Measurements from ENCODE around the gene RNF19B. TPM values are rescaled to one million over a fixed set of nuclear protein-coding genes. Genes with fewer than 3 reads are reported as not detected.

The RNF19B gene
- total and polyA plus RNA-seq, 7 donors = 10.4 to 32.5 (median 18.8) TPM

DNA sequence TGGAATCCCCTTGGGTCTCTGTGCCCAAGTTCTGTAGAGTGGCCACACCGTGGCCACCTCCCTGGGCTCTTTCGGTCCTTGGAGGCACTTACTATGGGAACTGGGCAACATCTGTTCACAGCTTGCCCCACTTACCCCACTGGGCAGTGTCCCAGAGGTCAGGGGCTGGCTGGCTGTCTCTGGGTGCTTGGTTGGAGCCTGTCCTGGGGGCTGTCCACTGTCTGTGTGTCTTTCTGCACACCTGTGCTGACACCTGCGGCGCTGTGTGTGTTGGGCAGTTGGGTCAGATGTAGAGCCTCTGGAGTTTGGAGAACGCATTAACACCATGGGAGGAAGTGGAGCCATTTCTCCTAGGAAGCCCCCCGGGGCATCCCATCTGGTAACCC lies 62.1 kb downstream of the RNF19B start:
- peaks cover 0 to 13% (median 7%) of the 10 kb centered on the region in 3 donors for H3K27me3 ChIP-seq (ENCODE audit: insufficient read depth in 3 of 3, low read length in 2 of 3)
- no peak for ATAC-seq
- no peak for DNase-seq
- 66 to 68% (median 67%) methylated on average over 6 of the region's 6 CpGs for WGBS, 3 donors
- H3K36me3 ChIP-seq (ENCODE audit: insufficient read depth in 1 of 2, low read depth in 1 of 2) = no peaks in the 10 kb centered on the region
- no peak overlapping the region for H3K27ac ChIP-seq
- H3K4me3 ChIP-seq = no peak overlapping the region
- TF ChIP-seq CTCF (IDR thresholded peaks at IDR 0.05) = no peak
- intact Hi-C loops (cut with DNase I) = no loop called here
- no peaks in the 10 kb centered on the region for H3K9me3 ChIP-seq
- no peaks in the 10 kb centered on the region for H3K4me1 ChIP-seq

GRCh38 chr1:32901823-32902534 lies 62.6 kb downstream of the RNF19B start:
- no peak for DNase-seq
- no peaks in the 10 kb centered on the region for H3K4me1 ChIP-seq
- H3K4me3 ChIP-seq = peak overlapping the region; percentile 72
- peaks cover 0 to 13% (median 7%) of the 10 kb centered on the region in 3 donors for H3K27me3 ChIP-seq (ENCODE audit: insufficient read depth in 3 of 3, low read length in 2 of 3)
- 40 to 46% (median 43%) methylated on average over 23 to 24 of the region's 24 CpGs for WGBS, 3 donors
- H3K36me3 ChIP-seq (ENCODE audit: insufficient read depth in 1 of 2, low read depth in 1 of 2) = no peaks in the 10 kb centered on the region
- no peak for TF ChIP-seq CTCF (IDR thresholded peaks at IDR 0.05)
- no peak for ATAC-seq
- intact Hi-C loops (cut with DNase I) = no loop called here
- no peaks in the 10 kb centered on the region for H3K9me3 ChIP-seq
- H3K27ac ChIP-seq = peak overlapping the region; percentile 6

GRCh38 chr1:32900956-32901822 lies 63.4 kb downstream of the RNF19B start, which contains the start of gene TMEM54:
TSS of gene TMEM54 (minus strand) at chr1:32901389. CDS start at chr1:32901238, 151 bp downstream.
- H3K4me3 ChIP-seq = peak within 1 kb of the TSS; percentile 72
- TF ChIP-seq CTCF (IDR thresholded peaks at IDR 0.05) = no peak
- intact Hi-C loops (cut with DNase I) = no loop called here
- 1 to 2% (median 1%) methylated on average over 45 to 92 of the region's 92 CpGs for WGBS, 3 donors
- peak within 1 kb of the TSS; percentile 6 for H3K27ac ChIP-seq
- peaks cover 0 to 13% (median 7%) of the 10 kb centered on the region in 3 donors for H3K27me3 ChIP-seq (ENCODE audit: insufficient read depth in 3 of 3, low read length in 2 of 3)
- DNase-seq (peak; percentile 46 to 72), ATAC-seq (peak; percentile 67 to 85 (median 80))
- no peaks in the 10 kb centered on the region for H3K36me3 ChIP-seq (ENCODE audit: insufficient read depth in 1 of 2, low read depth in 1 of 2)
- no peaks in the 10 kb centered on the region for H3K4me1 ChIP-seq
- no peaks in the 10 kb centered on the region for H3K9me3 ChIP-seq

GRCh38 chr1:32900371-32900955 lies 64.1 kb downstream of the RNF19B start:
- DNase-seq = no peak
- WGBS, 3 donors = 18 to 19% (median 18%) methylated on average over 20 to 22 of the region's 22 CpGs
- peak in 3 of 4 donors; percentile 7 to 32 (median 16) for ATAC-seq
- Histone ChIP-seq H3K27me3 (ENCODE audit: insufficient read depth in 3 of 3, low read length in 2 of 3) (peaks cover 0 to 13% (median 7%) of the 10 kb centered on the region in 3 donors), H3K9me3 (no peaks in the 10 kb centered on the region), H3K4me3 (peak overlapping the region; percentile 72), H3K4me1 (no peaks in the 10 kb centered on the region), H3K27ac (no peak overlapping the region), H3K36me3 (ENCODE audit: insufficient read depth in 1 of 2, low read depth in 1 of 2) (no peaks in the 10 kb centered on the region)
- TF ChIP-seq CTCF (IDR thresholded peaks at IDR 0.05) = no peak
- intact Hi-C loops (cut with DNase I) = no loop called here

Measured in psoas muscle (tissue), 8 donors.